Measurements from ENCODE around the gene KLF13. TPM values are rescaled to one million over a fixed set of nuclear protein-coding genes. Genes with fewer than 3 reads are reported as not detected.
"Not testable (repeated sequence)": the region's sequence is repeated elsewhere in the genome, so short reads cannot be mapped to it uniquely, and the experiment has no call there.

Gene KLF13
- total RNA-seq, 1 donor from 2014 or later: 30.9 TPM

DNA sequence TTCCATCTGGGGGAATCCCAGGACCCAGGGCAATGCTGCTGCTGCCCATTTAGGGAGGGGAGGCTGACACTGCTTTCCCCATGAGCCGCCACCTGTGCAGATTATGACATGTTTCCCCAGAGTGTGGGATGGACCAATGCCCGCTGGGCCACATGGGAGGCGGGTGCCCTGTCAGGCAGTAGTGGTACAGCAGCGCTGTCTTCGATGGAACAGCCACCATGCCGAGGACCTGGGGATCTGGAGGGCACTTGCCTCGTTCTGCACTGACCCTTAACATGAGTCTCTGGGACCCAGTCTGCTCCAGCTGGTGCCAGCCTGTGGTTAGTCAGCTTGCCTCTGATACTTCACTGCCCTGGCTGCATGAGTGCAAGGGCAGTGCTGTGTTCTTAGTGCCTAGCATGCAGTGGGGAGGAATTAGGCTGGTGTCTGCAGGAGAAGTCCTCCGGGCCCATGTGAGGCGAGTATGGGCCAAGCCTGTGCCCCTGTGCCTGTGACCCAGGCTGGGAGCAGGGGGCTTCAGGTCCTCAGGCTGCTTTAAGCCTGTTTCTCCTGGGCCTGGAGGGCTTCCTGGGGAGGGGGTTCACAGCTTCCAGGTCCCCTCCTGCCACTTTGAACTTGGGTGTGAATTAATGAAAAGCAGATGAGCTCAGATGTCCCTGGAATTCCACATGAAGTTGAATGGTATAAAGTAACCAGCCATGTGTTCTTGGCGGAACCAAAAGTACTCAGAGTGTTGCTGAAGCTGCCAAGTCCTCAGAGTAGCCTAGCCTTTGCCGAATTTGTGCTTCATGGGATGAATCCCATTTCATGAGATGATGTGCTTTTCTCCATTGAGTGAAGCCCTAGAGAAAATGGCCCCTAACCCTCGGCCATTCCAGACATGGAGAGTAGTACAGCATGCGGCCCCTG lies 22.9 kb downstream of the KLF13 start:
- peaks cover 98% of the 10 kb centered on the region for H3K4me1 ChIP-seq
- no peak overlapping the region for H3K4me3 ChIP-seq
- peaks cover 0 to 7% of the 10 kb centered on the region in 2 donors for H3K36me3 ChIP-seq
- no peak for TF ChIP-seq POLR2AphosphoS5 (IDR thresholded peaks at IDR 0.05; ENCODE audit: insufficient read depth in 1 of 2, low read depth in 1 of 2)
- TF ChIP-seq, protein P1, sequence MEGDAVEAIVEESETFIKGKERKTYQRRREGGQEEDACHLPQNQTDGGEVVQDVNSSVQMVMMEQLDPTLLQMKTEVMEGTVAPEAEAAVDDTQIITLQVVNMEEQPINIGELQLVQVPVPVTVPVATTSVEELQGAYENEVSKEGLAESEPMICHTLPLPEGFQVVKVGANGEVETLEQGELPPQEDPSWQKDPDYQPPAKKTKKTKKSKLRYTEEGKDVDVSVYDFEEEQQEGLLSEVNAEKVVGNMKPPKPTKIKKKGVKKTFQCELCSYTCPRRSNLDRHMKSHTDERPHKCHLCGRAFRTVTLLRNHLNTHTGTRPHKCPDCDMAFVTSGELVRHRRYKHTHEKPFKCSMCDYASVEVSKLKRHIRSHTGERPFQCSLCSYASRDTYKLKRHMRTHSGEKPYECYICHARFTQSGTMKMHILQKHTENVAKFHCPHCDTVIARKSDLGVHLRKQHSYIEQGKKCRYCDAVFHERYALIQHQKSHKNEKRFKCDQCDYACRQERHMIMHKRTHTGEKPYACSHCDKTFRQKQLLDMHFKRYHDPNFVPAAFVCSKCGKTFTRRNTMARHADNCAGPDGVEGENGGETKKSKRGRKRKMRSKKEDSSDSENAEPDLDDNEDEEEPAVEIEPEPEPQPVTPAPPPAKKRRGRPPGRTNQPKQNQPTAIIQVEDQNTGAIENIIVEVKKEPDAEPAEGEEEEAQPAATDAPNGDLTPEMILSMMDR (IDR thresholded peaks at IDR 0.05): no peak
- no peak for TF ChIP-seq POLR2A (IDR thresholded peaks at IDR 0.05)
- no peaks in the 10 kb centered on the region for H3K27me3 ChIP-seq
- DNase-seq (ENCODE audit: extremely low spot score in 2 of 2): no peak
- intact Hi-C loops (cut with DNase I): no loop called here
- H3K27ac ChIP-seq: peak overlapping the region; percentile 40
- H3K9me3 ChIP-seq: no peaks in the 10 kb centered on the region

DNA sequence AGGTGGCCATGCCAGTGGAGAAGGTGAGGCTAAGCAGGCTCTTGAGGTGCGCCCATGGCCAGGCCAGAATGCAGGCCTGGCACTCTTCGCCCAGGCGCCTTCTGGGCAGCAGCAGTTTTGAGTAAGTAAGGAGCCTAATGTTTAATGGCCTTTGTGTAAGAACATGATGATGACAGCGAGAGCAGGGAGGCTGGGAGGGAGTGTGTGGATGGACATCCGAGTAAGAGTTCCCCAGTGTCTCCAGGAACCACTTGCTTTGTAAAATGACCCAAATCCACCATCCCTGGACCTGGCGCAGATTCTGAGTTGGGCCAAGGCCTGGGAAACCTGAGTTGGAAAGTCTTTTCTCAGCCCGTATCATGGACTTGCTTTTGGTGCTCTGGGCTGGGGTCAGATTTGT lies 24.1 kb downstream of the KLF13 start:
- H3K36me3 ChIP-seq: peaks cover 0 to 7% of the 10 kb centered on the region in 2 donors
- peak overlapping the region; percentile 40 for H3K27ac ChIP-seq
- peaks cover 98% of the 10 kb centered on the region for H3K4me1 ChIP-seq
- no peak overlapping the region for H3K4me3 ChIP-seq
- no peaks in the 10 kb centered on the region for H3K9me3 ChIP-seq
- TF ChIP-seq, protein P1 (IDR thresholded peaks at IDR 0.05): no peak
- TF ChIP-seq POLR2AphosphoS5 (IDR thresholded peaks at IDR 0.05; ENCODE audit: insufficient read depth in 1 of 2, low read depth in 1 of 2): no peak
- no peak for TF ChIP-seq POLR2A (IDR thresholded peaks at IDR 0.05)
- H3K27me3 ChIP-seq: no peaks in the 10 kb centered on the region
- DNase-seq (ENCODE audit: extremely low spot score in 2 of 2): no peak
- intact Hi-C loops (cut with DNase I): no loop called here

DNA sequence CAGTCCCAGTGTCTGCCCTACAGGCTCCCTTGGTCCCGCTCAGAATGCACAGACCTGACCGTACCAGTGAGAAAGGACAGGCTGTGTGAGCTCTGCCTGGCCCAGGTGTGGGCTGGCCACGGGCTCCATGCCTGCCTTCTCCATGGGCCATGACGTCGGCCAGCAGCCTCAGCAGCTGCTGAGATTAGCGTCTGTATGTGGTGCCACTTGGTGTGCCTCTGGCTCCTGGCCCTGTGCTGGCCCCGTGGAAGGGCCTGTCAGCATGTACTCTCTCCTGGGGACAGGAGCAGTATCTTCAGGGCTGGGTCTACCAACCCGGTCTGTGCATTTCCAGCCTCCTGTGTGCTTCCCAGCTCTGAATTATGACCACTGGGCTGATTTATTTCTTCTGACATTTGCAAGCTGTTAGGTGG lies 25.7 kb downstream of the KLF13 start:
- Histone ChIP-seq H3K4me3 (no peak overlapping the region), H3K27ac (peak overlapping the region; percentile 89), H3K27me3 (no peaks in the 10 kb centered on the region), H3K9me3 (no peaks in the 10 kb centered on the region), H3K36me3 (peaks cover 0 to 7% of the 10 kb centered on the region in 2 donors), H3K4me1 (peaks cover 98% of the 10 kb centered on the region)
- no peak for DNase-seq (ENCODE audit: extremely low spot score in 2 of 2)
- TF ChIP-seq, protein P1 (IDR thresholded peaks at IDR 0.05): no peak
- TF ChIP-seq POLR2A (IDR thresholded peaks at IDR 0.05): no peak
- TF ChIP-seq POLR2AphosphoS5 (IDR thresholded peaks at IDR 0.05; ENCODE audit: insufficient read depth in 1 of 2, low read depth in 1 of 2): no peak
- intact Hi-C loops (cut with DNase I): no loop called here

DNA sequence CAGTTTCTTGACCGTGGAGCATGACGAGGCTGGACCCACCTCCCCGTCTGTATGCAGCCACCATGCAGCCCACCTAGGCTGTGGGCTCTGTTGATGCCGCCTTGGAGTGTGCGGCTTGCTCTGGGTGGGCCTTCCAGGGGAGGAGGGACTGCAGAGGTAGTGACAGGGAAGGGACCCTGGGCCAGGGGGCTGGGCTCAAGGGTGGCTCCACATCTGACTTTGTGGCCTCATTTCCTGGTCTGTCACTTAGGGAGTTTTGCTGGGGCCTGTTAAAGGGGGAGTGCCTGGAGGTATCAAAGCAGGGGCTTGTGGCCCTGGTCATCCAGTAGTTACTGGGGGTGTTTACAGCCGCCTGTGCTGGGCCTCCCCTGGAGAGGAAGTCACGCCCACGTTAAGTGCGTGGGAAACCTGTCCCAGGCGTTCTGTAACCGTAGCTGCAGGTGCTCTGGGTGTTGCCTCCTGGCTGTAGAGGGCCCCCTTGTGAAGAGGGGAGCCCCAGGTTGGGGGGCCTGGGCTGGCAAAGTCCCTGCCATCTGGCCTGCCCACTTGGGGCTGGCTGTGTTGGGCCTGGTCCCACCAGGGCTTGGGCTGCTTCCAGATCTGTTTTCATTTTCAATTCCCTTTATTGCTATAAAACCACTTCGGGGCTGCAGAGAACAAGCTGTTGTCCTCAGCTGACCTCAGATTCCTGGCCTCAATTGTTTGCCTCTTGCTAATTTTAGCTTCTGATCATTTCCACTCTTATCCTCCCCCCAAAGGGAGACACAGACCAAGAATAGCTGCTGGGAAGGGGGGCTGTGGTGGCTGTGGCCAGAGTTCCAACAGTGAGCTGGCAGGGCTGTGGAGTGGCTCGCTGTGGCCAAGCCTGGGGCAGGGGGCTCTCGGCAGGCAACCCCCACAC lies 26.5 kb downstream of the KLF13 start:
- H3K27ac ChIP-seq: peak overlapping the region; percentile 89
- TF ChIP-seq POLR2A (IDR thresholded peaks at IDR 0.05) (no peak), POLR2AphosphoS5 (IDR thresholded peaks at IDR 0.05; ENCODE audit: insufficient read depth in 1 of 2, low read depth in 1 of 2) (peak in 1 of 2 donors; percentile 35)
- peaks cover 0 to 5% of the 10 kb centered on the region in 2 donors for H3K36me3 ChIP-seq
- intact Hi-C loops (cut with DNase I): no loop called here
- no peak for DNase-seq (ENCODE audit: extremely low spot score in 2 of 2)
- H3K4me3 ChIP-seq: peak overlapping the region in 1 of 2 donors; percentile 3
- H3K27me3 ChIP-seq: no peaks in the 10 kb centered on the region
- H3K4me1 ChIP-seq: peaks cover 98% of the 10 kb centered on the region
- H3K9me3 ChIP-seq: no peaks in the 10 kb centered on the region

DNA sequence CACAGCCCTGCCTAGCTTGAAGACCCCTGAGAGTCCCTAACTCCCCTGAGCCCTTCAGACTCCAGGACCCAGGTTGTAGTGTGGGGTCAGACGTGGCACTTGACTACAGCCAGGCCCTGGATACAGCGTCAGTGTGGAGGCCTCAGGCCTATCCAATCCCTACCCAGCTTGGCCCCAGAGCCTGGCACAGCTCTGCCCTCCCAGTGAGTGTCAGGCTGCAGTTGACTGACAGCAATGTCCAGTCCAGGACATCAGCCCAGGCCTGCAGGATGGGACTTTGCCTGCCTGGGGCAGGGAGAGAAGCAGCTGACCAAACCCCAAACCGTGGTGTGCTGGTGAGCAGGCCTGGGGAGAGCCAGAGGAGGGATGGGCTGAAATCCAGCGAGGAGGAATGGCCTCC lies 27.3 kb downstream of the KLF13 start:
- Histone ChIP-seq H3K36me3 (no peaks in the 10 kb centered on the region), H3K9me3 (no peaks in the 10 kb centered on the region), H3K4me1 (peaks cover 99% of the 10 kb centered on the region), H3K4me3 (no peak overlapping the region), H3K27me3 (no peaks in the 10 kb centered on the region), H3K27ac (peak overlapping the region; percentile 89)
- TF ChIP-seq POLR2A (IDR thresholded peaks at IDR 0.05) (no peak), POLR2AphosphoS5 (IDR thresholded peaks at IDR 0.05; ENCODE audit: insufficient read depth in 1 of 2, low read depth in 1 of 2) (no peak)
- TF ChIP-seq, protein P1 (IDR thresholded peaks at IDR 0.05): no peak
- DNase-seq (ENCODE audit: extremely low spot score in 2 of 2): no peak
- intact Hi-C loops (cut with DNase I): no loop called here

DNA sequence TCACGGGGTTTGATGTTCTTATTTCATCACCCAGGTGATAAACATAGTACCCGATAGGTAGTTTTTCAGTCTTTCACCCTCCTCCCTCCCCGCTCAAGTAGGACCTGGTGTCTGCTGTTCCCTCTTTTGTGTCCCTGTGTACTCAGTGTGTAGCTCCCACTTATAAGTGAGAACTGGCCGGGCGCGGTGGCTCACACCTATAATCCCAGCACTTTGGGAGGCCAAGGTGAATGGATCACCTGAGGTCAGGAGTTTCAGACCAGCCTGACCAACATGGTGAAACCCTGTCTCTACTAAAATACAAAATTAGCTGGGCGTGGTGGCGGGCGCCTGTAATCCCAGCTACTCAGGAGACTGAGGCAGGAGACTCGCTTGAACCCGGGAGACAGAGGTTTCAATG lies 29.5 kb downstream of the KLF13 start:
- H3K4me3 ChIP-seq; H3K9me3 ChIP-seq; H3K27me3 ChIP-seq; H3K36me3 ChIP-seq; DNase-seq (ENCODE audit: extremely low spot score in 2 of 2); intact Hi-C loops (cut with DNase I): not testable (repeated sequence)
- H3K27ac ChIP-seq: peak overlapping the region; percentile 89
- H3K4me1 ChIP-seq: peaks cover 99% of the 10 kb centered on the region

Measured in vagina (tissue), 2 donors.